Thyroid gland (tissue), 4 donors: Measurements from ENCODE around the gene MIF4GD.

ENCODE experiments used
- CTCF ChIP-seq, 6 experiments: fragments of 200-600 bp in 3 of 6; fragments of 450-650 bp in 3 of 6; sonication (generic) in 3 of 6; IDR thresholded peaks; one replicate each; pipeline ENCODE4 v1.5.1; 2016 to 2019; ENCODE audit warnings: antibody characterized with exemption in 6 of 6, mild to moderate bottlenecking in 2 of 6, inconsistent platforms in 1 of 6, moderate library complexity in 1 of 6
- POLR2A ChIP-seq, 2 donors: fragments of 450-650 bp; IDR thresholded peaks; one replicate each; pipeline ENCODE4 v1.6.1; 2017; ENCODE audit warnings: antibody characterized with exemption in 2 of 2, mild to moderate bottlenecking in 2 of 2, moderate library complexity in 1 of 2

- TF ChIP-seq CTCF (IDR thresholded peaks at IDR 0.05) (no peak), POLR2A (IDR thresholded peaks at IDR 0.05) (no peak)
These were observed 16.2 kb upstream of the MIF4GD start for GRCh38 chr17:75287221-75287620.
